Calu3 (cell line): ENCODE measurements around the gene CHAC1. TPM values are rescaled to one million over a fixed set of nuclear protein-coding genes. Genes with fewer than 3 reads are reported as not detected.

Experiments
- BruUV-seq: library from RNA; stranded (reverse); fragments of 400-500 nt; replicated peaks from 2 replicates; lab custom pipeline; 2021; lab: Mats Ljungman, UMichigan
- CTCF ChIA-PET: fragments of 300-600 bp; sonication (Branson Sonifier 250); formaldehyde crosslinking; loops from one replicate; lab custom pipeline; 2022; ENCODE audit warnings: antibody characterized with exemption; lab: Charles Lee
- DNase-seq: peaks from one replicate; pipeline ENCODE4 v3.0.0; 2022
- H3K27ac Mint-ChIP-seq: one replicate; pipeline ENCODE4 v1.8.0; 2022; ENCODE audit warnings: mixed read lengths; ENCODE audit not compliant: unreplicated experiment
- H3K27me3 Mint-ChIP-seq: one replicate; pipeline ENCODE4 v1.8.0; 2022; ENCODE audit warnings: mixed read lengths; ENCODE audit not compliant: unreplicated experiment
- H3K36me3 Mint-ChIP-seq: one replicate; pipeline ENCODE4 v1.8.0; 2022; ENCODE audit warnings: mild to moderate bottlenecking, moderate library complexity, mixed read lengths; ENCODE audit not compliant: insufficient read depth, unreplicated experiment
- H3K4me1 Mint-ChIP-seq: one replicate; pipeline ENCODE4 v1.8.0; 2022; ENCODE audit warnings: mild to moderate bottlenecking, low read depth, mixed read lengths; ENCODE audit not compliant: unreplicated experiment
- H3K4me3 Mint-ChIP-seq: one replicate; pipeline ENCODE4 v1.8.0; 2022; ENCODE audit warnings: mild to moderate bottlenecking, low read depth, moderate library complexity, mixed read lengths; ENCODE audit not compliant: unreplicated experiment
- H3K9me3 Mint-ChIP-seq: one replicate; pipeline ENCODE4 v1.8.0; 2022; ENCODE audit warnings: low read depth, mixed read lengths; ENCODE audit not compliant: unreplicated experiment
- CTCF ChIP-seq: fragments of 200-600 bp; IDR thresholded peaks from one replicate; pipeline ENCODE4 v1.8.0; 2022; ENCODE audit warnings: antibody characterized with exemption; ENCODE audit not compliant: unreplicated experiment
- intact Hi-C: fragments of 100-400 bp; cut with micrococcal nuclease; formaldehyde crosslinking; loops from one replicate; pipeline ENCODE4 v1.10.0; 2022; ENCODE audit not compliant: unreplicated experiment
- total RNA-seq: library from RNA; stranded (reverse); gene quantifications from 2 replicates; pipeline ENCODE4 v1.2.3, GENCODE V29; 2022

CHAC1 gene
- total RNA-seq, 1 experiment from 2014 or later, result 5.2 TPM

DNA sequence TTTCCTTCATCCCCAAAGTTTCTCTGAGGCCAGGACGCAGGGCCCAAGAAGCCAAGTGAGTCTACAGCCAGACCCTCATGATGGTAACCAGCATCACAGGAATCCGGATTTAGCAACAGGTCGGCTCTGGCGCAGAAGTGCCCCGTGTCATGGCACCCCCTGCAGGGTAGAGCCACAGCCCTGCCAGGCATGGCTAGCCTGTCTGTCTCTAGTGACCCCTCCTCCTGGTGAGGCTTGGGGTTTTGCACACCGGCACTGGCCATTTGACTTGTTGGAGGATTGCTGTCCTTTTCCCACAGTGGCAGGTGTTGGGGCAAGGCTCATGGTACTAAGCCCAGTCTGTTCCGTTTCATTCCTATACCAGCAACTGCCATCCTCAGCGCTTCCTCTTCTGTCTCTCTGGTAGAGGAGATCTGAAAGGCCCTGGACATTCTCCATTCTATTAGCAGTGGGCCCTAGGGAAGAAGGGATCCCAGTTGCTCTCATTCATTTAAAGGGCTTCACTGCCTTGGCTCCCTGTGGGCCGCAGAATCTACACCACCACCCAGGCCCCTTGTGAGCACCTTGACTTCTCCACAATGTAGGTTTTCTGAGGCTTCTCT, 9.4 kb upstream of the CHAC1 start:
- CTCF ChIA-PET, result interaction anchor here (1.0 kb wide), 1 partner anchor 11 kb away, joined by 3 read pairs; no protein-coding TSS in a partner anchor
- Mint-ChIP-seq H3K4me3 (no peak overlapping the region), H3K36me3 (peaks cover 3% of the 10 kb centered on the region), H3K9me3 (no peaks in the 10 kb centered on the region), H3K27me3 (no peaks in the 10 kb centered on the region), H3K4me1 (no peaks in the 10 kb centered on the region), H3K27ac (no peak overlapping the region)
- no peak for TF ChIP-seq CTCF
- BruUV-seq, result no TSS peak
- DNase-seq, result no peak
- intact Hi-C loops, result loop anchor here (10.0 kb wide), 1 partner anchor 241 kb away; no protein-coding TSS in a partner anchor

- no peak for DNase-seq
- no peaks in the 10 kb centered on the region for H3K4me1 Mint-ChIP-seq
- CTCF ChIA-PET, result no interaction called here
- H3K27ac Mint-ChIP-seq, result no peak overlapping the region
- H3K9me3 Mint-ChIP-seq, result no peaks in the 10 kb centered on the region
- peaks cover 3% of the 10 kb centered on the region for H3K36me3 Mint-ChIP-seq
- no peak for TF ChIP-seq CTCF
- BruUV-seq, result no TSS peak
- no peak overlapping the region for H3K4me3 Mint-ChIP-seq
- intact Hi-C loops, result loop anchor here (10.0 kb wide), 1 partner anchor 240 kb away; no protein-coding TSS in a partner anchor
- no peaks in the 10 kb centered on the region for H3K27me3 Mint-ChIP-seq
Measured at GRCh38 chr15:40944510-40945296, 8.6 kb upstream of the CHAC1 start.

- DNase-seq, result no peak
- Mint-ChIP-seq H3K36me3 (peaks cover 14% of the 10 kb centered on the region), H3K4me1 (no peaks in the 10 kb centered on the region), H3K4me3 (no peak overlapping the region), H3K9me3 (no peaks in the 10 kb centered on the region), H3K27me3 (no peaks in the 10 kb centered on the region), H3K27ac (no peak overlapping the region)
- intact Hi-C loops, result loop anchor here (10.0 kb wide), 1 partner anchor 236 kb away; no protein-coding TSS in a partner anchor
- CTCF ChIA-PET, result interaction anchor here (0.6 kb wide), 1 partner anchor 301 kb away, joined by 6 read pairs; no protein-coding TSS in a partner anchor
- TF ChIP-seq CTCF, result no peak
- BruUV-seq, result no TSS peak
Measured at GRCh38 chr15:40948706-40949473, 4.4 kb upstream of the CHAC1 start.

- H3K27ac Mint-ChIP-seq, result no peak overlapping the region
- peaks cover 23% of the 10 kb centered on the region for H3K36me3 Mint-ChIP-seq
- no peaks in the 10 kb centered on the region for H3K9me3 Mint-ChIP-seq
- no peaks in the 10 kb centered on the region for H3K4me1 Mint-ChIP-seq
- CTCF ChIA-PET, result interaction anchor here (0.6 kb wide), 1 partner anchor 300 kb away, joined by 6 read pairs; no protein-coding TSS in a partner anchor
- no peaks in the 10 kb centered on the region for H3K27me3 Mint-ChIP-seq
- no TSS peak for BruUV-seq
- intact Hi-C loops, result loop anchor here (10.0 kb wide), 1 partner anchor 235 kb away; no protein-coding TSS in a partner anchor
- no peak for DNase-seq
- no peak overlapping the region for H3K4me3 Mint-ChIP-seq
- no peak for TF ChIP-seq CTCF
Measured at GRCh38 chr15:40949756-40950207, 3.5 kb upstream of the CHAC1 start.
